ENCODE results near the gene APOL2.
"Not testable (repeated sequence)": the region's sequence is repeated elsewhere in the genome, so short reads cannot be mapped to it uniquely, and the experiment has no call there.

Gene APOL2

GRCh38 chr22:36284171-36284571 is 44.8 kb upstream of the APOL2 start:
- no peak overlapping the region for H3K4me3 ChIP-seq (ENCODE audit: low read depth, low read length)
- no peak for TF ChIP-seq CTCF (IDR thresholded peaks at IDR 0.05; ENCODE audit: borderline replicate concordance, insufficient read depth, low read depth, low read length)

- TF ChIP-seq CTCF (IDR thresholded peaks at IDR 0.05; ENCODE audit: borderline replicate concordance, insufficient read depth, low read depth, low read length): no peak
- no peak overlapping the region for H3K4me3 ChIP-seq (ENCODE audit: low read depth, low read length)
Measured at GRCh38 chr22:36282328-36282831, 43.1 kb upstream of the APOL2 start.

GRCh38 chr22:36281781-36282327 is 42.5 kb upstream of the APOL2 start:
- TF ChIP-seq CTCF (IDR thresholded peaks at IDR 0.05; ENCODE audit: borderline replicate concordance, insufficient read depth, low read depth, low read length): no peak
- H3K4me3 ChIP-seq (ENCODE audit: low read depth, low read length): no peak overlapping the region

GRCh38 chr22:36280379-36280778 is 41.1 kb upstream of the APOL2 start:
- no peak overlapping the region for H3K4me3 ChIP-seq (ENCODE audit: low read depth, low read length)
- no peak for TF ChIP-seq CTCF (IDR thresholded peaks at IDR 0.05; ENCODE audit: borderline replicate concordance, insufficient read depth, low read depth, low read length)

GRCh38 chr22:36279219-36279666 is 39.9 kb upstream of the APOL2 start:
- no peak overlapping the region for H3K4me3 ChIP-seq (ENCODE audit: low read depth, low read length)
- no peak for TF ChIP-seq CTCF (IDR thresholded peaks at IDR 0.05; ENCODE audit: borderline replicate concordance, insufficient read depth, low read depth, low read length)

- H3K4me3 ChIP-seq (ENCODE audit: low read depth, low read length): no peak overlapping the region
- TF ChIP-seq CTCF (IDR thresholded peaks at IDR 0.05; ENCODE audit: borderline replicate concordance, insufficient read depth, low read depth, low read length): peak; percentile 91
Measured at GRCh38 chr22:36277482-36278291, 38.4 kb upstream of the APOL2 start.

- no peak for TF ChIP-seq CTCF (IDR thresholded peaks at IDR 0.05; ENCODE audit: borderline replicate concordance, insufficient read depth, low read depth, low read length)
- H3K4me3 ChIP-seq (ENCODE audit: low read depth, low read length): no peak overlapping the region
Measured at GRCh38 chr22:36274531-36274930, 35.2 kb upstream of the APOL2 start.

GRCh38 chr22:36271951-36272350 is 32.6 kb upstream of the APOL2 start:
- not testable (repeated sequence) for H3K4me3 ChIP-seq (ENCODE audit: low read depth, low read length)

GRCh38 chr22:36271231-36271630 is 31.9 kb upstream of the APOL2 start:
- H3K4me3 ChIP-seq (ENCODE audit: low read depth, low read length): not testable (repeated sequence)

All from GM12875 (cell line).